Kidney epithelial cell (primary cell): Measurements from ENCODE around the gene VEZT. TPM values are rescaled to one million over a fixed set of nuclear protein-coding genes. Genes with fewer than 3 reads are reported as not detected.

ENCODE experiments used
- DNase-seq: peaks from one replicate; pipeline ENCODE4 v3.0.0-alpha.2; 2010; ENCODE audit warnings: low read depth
- H3K27me3 ChIP-seq: 2 replicates; pipeline ENCODE4 v1.6.0; 2011; ENCODE audit warnings: low read length; ENCODE audit not compliant: control insufficient read depth, insufficient read depth
- H3K36me3 ChIP-seq: 2 replicates; pipeline ENCODE4 v1.5.1; 2011; ENCODE audit warnings: low read length; ENCODE audit not compliant: control insufficient read depth, insufficient read depth
- H3K4me3 ChIP-seq: 2 replicates; pipeline ENCODE4 v1.5.1; 2011; ENCODE audit warnings: low read depth, mild to moderate bottlenecking, control low read depth, low read length
- total RNA-seq: library from RNA; depleted of rRNA; stranded (reverse); fragments of >200 nt; gene quantifications from 2 replicates; pipeline ENCODE4 v1.2.3, GENCODE V29; 2015
- TF ChIP-seq, protein P1 (sequence below): IDR thresholded peaks from 2 replicates; pipeline ENCODE4 v1.5.1; 2011; ENCODE audit warnings: mild to moderate bottlenecking, moderate library complexity, low read length, control low read depth, inconsistent platforms; ENCODE audit not compliant: insufficient read depth, poor library complexity, severe bottlenecking

The VEZT gene
- total RNA-seq, 1 donor from 2014 or later: 82.7 TPM

DNA sequence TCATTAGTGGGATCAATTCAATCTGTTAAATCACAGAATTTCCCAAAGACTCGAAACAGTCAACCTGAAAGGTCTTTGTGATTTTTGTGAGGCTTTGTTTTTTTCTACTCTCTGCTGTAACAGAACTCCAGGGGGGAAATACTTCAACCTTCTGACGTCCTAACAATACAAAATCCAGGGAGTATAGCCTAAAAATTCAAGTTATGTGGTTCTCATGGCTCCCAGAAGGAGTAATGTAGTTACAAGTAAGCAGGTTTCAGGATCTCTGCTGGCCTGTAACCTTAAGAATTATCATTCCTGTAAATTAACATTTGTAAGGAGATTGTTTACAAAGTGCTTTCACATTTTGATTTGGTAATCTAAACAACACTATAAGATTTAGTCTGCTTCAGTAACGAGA is 39.9 kb downstream of the VEZT start:
- Histone ChIP-seq H3K36me3 (no peaks in the 10 kb centered on the region), H3K4me3 (no peak overlapping the region), H3K27me3 (no peaks in the 10 kb centered on the region)
- no peak for DNase-seq
- TF ChIP-seq, protein P1, sequence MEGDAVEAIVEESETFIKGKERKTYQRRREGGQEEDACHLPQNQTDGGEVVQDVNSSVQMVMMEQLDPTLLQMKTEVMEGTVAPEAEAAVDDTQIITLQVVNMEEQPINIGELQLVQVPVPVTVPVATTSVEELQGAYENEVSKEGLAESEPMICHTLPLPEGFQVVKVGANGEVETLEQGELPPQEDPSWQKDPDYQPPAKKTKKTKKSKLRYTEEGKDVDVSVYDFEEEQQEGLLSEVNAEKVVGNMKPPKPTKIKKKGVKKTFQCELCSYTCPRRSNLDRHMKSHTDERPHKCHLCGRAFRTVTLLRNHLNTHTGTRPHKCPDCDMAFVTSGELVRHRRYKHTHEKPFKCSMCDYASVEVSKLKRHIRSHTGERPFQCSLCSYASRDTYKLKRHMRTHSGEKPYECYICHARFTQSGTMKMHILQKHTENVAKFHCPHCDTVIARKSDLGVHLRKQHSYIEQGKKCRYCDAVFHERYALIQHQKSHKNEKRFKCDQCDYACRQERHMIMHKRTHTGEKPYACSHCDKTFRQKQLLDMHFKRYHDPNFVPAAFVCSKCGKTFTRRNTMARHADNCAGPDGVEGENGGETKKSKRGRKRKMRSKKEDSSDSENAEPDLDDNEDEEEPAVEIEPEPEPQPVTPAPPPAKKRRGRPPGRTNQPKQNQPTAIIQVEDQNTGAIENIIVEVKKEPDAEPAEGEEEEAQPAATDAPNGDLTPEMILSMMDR: no peak

GRCh38 chr12:95258151-95258550 is 40.5 kb downstream of the VEZT start:
- DNase-seq: no peak
- H3K36me3 ChIP-seq: no peaks in the 10 kb centered on the region
- TF ChIP-seq, protein P1: no peak

GRCh38 chr12:95258803-95259202 is 41.2 kb downstream of the VEZT start:
- H3K36me3 ChIP-seq: no peaks in the 10 kb centered on the region
- no peak for DNase-seq
- no peak overlapping the region for H3K4me3 ChIP-seq
- no peaks in the 10 kb centered on the region for H3K27me3 ChIP-seq
- TF ChIP-seq, protein P1: no peak

More at GRCh38 chr12:95258151-95258550, 40.5 kb downstream of the VEZT start:
- no peaks in the 10 kb centered on the region for H3K27me3 ChIP-seq
- no peak overlapping the region for H3K4me3 ChIP-seq

- no peak for DNase-seq
- no peak overlapping the region for H3K4me3 ChIP-seq
- TF ChIP-seq, protein P1: no peak
- no peaks in the 10 kb centered on the region for H3K27me3 ChIP-seq
- H3K36me3 ChIP-seq: no peaks in the 10 kb centered on the region
Observed at GRCh38 chr12:95259368-95259767, 41.8 kb downstream of the VEZT start.

GRCh38 chr12:95261109-95261508 is 43.5 kb downstream of the VEZT start:
- H3K4me3 ChIP-seq: no peak overlapping the region
- DNase-seq: no peak
- TF ChIP-seq, protein P1: no peak
- no peaks in the 10 kb centered on the region for H3K36me3 ChIP-seq
- no peaks in the 10 kb centered on the region for H3K27me3 ChIP-seq

DNA sequence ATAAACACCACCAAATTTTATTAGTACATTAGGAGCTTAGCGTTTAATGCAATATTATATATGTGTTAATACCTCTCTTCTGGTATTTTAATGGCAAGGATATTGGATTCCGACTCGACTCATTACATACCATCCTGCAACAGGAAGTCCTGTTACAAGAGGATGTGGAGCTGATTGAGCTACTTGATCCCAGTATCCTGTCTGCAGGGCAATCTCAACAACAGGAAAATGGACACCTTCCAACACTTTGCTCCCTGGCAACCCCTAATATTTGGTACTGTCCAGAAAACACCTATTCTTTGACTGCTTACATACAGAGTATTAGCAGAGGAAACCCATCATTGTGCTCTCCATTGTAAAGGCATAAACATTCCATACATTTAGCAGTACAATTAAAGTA is 45.2 kb downstream of the VEZT start:
- Histone ChIP-seq H3K4me3 (no peak overlapping the region), H3K36me3 (no peaks in the 10 kb centered on the region), H3K27me3 (no peaks in the 10 kb centered on the region)
- TF ChIP-seq, protein P1: no peak
- no peak for DNase-seq
